ENCODE results near the gene ZC3H13.
A peak's percentile ranks its signal among the peaks of the same experiment; 100 is the strongest.

GRCh38 chr13:46052319-46053161, at the start of gene ZC3H13:
- TF ChIP-seq, protein P1, sequence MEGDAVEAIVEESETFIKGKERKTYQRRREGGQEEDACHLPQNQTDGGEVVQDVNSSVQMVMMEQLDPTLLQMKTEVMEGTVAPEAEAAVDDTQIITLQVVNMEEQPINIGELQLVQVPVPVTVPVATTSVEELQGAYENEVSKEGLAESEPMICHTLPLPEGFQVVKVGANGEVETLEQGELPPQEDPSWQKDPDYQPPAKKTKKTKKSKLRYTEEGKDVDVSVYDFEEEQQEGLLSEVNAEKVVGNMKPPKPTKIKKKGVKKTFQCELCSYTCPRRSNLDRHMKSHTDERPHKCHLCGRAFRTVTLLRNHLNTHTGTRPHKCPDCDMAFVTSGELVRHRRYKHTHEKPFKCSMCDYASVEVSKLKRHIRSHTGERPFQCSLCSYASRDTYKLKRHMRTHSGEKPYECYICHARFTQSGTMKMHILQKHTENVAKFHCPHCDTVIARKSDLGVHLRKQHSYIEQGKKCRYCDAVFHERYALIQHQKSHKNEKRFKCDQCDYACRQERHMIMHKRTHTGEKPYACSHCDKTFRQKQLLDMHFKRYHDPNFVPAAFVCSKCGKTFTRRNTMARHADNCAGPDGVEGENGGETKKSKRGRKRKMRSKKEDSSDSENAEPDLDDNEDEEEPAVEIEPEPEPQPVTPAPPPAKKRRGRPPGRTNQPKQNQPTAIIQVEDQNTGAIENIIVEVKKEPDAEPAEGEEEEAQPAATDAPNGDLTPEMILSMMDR (tag by site-specific recombination; IDR thresholded peaks at IDR 0.05), result no peak; the same call in 1 of the 2 replicates
- no peak for TF ChIP-seq ZNF146 (tag by site-specific recombination; IDR thresholded peaks at IDR 0.05)
- TF ChIP-seq ZNF654 (tag by site-specific recombination; IDR thresholded peaks at IDR 0.05; ENCODE audit: low read depth), result no peak
- TF ChIP-seq ZNF501 (tag by site-specific recombination; IDR thresholded peaks at IDR 0.05), result peak; percentile 63; the same call in 1 of the 2 replicates
- no peak for TF ChIP-seq REST (tag by site-specific recombination; IDR thresholded peaks at IDR 0.05)
- no peak for TF ChIP-seq ZNF423 (tag by site-specific recombination; IDR thresholded peaks at IDR 0.05)
- TF ChIP-seq ZNF292 (tag by site-specific recombination; IDR thresholded peaks at IDR 0.05; ENCODE audit: borderline replicate concordance, low read depth), result no peak
- no peak for TF ChIP-seq ZNF324 (tag by site-specific recombination; IDR thresholded peaks at IDR 0.05)
- no peak for TF ChIP-seq INSM2 (tag by site-specific recombination; IDR thresholded peaks at IDR 0.05)
- no peak for TF ChIP-seq ZNF394 (tag by site-specific recombination; IDR thresholded peaks at IDR 0.05; ENCODE audit: borderline replicate concordance)
- no peak; the same call in 1 of the 2 replicates for TF ChIP-seq WT1 (tag by site-specific recombination; IDR thresholded peaks at IDR 0.05)
- TF ChIP-seq ATF2 (tag by site-specific recombination; IDR thresholded peaks at IDR 0.05; ENCODE audit: low read depth), result no peak
- TF ChIP-seq MZF1 (tag by site-specific recombination; IDR thresholded peaks at IDR 0.05; ENCODE audit: borderline replicate concordance), result no peak; the same call in 1 of the 2 replicates
- peak; percentile 38; the same call in 1 of the 2 replicates for TF ChIP-seq ZNF10 (tag by site-specific recombination; IDR thresholded peaks at IDR 0.05)
